ENCODE results near the gene PPP1R1A.

The PPP1R1A gene

DNA sequence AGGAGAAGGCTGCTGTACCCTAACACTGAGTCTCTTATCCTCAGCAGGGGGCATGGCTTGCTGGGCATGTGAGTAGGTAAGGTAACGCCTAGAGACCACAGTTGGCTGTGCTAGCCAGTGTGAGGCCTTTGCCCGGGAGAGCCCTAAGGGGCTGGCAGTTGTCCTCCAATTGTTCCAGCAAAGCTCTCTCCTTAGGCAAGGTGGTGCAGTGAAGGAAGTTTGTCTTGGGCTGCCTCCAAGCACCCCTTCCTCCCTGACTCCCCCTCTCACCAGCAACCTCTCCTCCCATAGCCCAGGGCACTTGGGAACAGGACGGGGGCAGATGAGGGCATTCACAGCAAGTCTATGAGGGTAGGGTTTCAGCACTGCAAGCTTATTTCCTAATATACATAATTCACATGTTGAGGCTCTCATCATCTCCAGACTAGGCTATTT is 23.3 kb upstream of the PPP1R1A start:
- DNase-seq (ENCODE audit: low read depth) = no peak
- no peak overlapping the region for H3K4me3 ChIP-seq (ENCODE audit: low read depth, low read length)
- TF ChIP-seq, protein P1, sequence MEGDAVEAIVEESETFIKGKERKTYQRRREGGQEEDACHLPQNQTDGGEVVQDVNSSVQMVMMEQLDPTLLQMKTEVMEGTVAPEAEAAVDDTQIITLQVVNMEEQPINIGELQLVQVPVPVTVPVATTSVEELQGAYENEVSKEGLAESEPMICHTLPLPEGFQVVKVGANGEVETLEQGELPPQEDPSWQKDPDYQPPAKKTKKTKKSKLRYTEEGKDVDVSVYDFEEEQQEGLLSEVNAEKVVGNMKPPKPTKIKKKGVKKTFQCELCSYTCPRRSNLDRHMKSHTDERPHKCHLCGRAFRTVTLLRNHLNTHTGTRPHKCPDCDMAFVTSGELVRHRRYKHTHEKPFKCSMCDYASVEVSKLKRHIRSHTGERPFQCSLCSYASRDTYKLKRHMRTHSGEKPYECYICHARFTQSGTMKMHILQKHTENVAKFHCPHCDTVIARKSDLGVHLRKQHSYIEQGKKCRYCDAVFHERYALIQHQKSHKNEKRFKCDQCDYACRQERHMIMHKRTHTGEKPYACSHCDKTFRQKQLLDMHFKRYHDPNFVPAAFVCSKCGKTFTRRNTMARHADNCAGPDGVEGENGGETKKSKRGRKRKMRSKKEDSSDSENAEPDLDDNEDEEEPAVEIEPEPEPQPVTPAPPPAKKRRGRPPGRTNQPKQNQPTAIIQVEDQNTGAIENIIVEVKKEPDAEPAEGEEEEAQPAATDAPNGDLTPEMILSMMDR (conservative IDR thresholded peaks at IDR 0.05; ENCODE audit: low read depth, low read length) = no peak

DNA sequence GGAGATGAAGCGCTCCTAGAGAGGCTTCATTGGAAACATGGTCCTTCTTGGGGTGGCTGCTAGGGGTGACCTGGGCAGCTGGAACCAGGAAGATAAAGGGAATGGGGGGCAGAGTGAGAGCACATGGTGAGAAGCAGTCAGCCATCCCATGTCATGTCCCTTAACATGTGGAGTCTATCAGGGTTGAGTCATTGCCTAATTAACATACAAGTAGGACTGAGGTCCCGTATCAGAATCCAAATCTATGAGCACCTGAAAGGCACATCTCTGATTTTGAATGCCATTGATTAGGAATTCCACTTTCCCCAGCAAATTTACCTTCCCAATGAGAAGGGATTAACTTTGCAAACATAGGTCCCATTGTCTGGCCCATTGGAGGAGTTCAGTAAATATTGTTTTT is 20.3 kb upstream of the PPP1R1A start:
- H3K4me3 ChIP-seq (ENCODE audit: low read depth, low read length) = no peak overlapping the region
- DNase-seq (ENCODE audit: low read depth) = no peak
- TF ChIP-seq, protein P1 (conservative IDR thresholded peaks at IDR 0.05; ENCODE audit: low read depth, low read length) = no peak

DNA sequence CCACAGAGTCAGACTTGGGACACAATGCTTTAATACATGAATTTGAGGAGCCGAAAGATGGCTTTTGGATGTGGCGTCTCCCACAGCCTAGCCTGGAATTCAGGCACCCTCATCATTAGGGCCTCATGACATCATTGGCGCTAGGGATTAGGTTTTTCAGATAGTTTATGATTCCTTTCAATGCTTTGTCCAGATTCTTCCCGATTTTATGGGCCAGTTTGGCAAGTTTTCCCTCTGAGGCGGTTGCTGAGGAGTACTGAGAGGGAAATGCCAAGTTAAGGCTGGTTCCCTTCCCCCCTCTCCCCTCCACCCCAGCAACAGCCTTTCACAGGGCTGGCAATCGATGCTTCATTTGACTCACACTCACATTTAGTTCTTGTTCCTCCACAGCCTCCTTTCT is 19.7 kb upstream of the PPP1R1A start:
- H3K4me3 ChIP-seq (ENCODE audit: low read depth, low read length) = no peak overlapping the region
- no peak for DNase-seq (ENCODE audit: low read depth)
- TF ChIP-seq, protein P1 (conservative IDR thresholded peaks at IDR 0.05; ENCODE audit: low read depth, low read length) = no peak

DNA sequence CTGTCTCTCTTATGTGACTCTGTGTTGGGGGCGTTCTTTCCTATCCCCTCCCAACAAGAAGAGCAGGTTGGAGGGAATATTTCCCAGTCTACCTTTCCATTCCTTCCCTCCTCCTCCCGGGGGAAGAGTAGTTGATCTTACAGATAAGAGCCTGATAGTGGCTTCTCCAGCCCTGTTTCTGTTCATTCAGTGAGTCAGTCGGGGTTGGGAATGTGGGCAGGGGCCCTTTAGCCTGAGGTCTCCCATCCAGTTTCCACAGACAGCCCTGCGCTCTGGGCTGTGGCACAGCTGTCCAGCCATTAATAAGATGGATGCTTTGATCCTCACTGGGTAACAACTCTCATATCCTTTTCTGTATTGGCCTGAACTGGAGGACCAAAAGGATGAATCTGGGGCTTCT is 18.1 kb upstream of the PPP1R1A start:
- H3K4me3 ChIP-seq (ENCODE audit: low read depth, low read length) = no peak overlapping the region
- no peak for DNase-seq (ENCODE audit: low read depth)
- TF ChIP-seq, protein P1 (conservative IDR thresholded peaks at IDR 0.05; ENCODE audit: low read depth, low read length) = no peak

DNA sequence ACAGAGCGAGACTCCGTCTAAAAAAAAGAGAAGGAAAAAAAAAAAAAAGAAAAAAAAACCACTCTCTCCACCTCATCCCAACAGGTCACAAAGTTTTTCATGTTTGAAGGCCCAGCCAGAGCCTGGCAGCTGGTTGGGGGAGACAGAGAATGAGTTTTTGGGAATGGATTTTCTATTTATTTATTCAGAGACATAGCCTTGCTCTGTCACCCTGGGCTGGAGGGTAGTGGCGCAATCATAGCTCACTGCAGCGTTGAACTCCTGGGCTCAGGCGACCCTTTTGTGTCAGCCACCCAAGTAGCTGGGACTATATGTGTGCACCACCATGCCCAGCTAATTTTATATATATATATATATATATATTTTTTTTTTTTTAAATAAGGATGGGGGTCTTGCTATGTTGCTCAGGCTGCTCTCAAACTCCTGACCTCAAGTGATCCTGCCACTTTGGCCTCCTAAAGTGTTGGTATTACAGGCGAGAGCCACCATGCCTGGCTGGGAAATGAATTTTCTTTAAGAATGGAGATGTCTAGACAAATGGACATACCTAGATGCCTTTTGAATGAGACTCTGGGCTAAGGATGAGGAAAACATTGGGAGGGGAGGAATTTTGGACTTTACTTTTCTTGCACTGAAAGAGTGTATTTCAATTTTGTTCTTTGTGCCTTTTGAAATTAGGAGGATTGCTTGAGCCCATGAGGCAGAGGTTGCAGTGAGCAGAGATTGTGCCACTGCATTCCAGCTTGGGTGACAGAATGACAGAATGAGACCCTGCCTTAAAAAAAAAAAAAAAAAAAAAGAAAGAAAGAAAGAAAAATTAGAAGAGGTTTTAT is 16.9 kb upstream of the PPP1R1A start:
- H3K4me3 ChIP-seq (ENCODE audit: low read depth, low read length) = no peak overlapping the region
- no peak for DNase-seq (ENCODE audit: low read depth)
- TF ChIP-seq, protein P1 (conservative IDR thresholded peaks at IDR 0.05; ENCODE audit: low read depth, low read length) = no peak

DNA sequence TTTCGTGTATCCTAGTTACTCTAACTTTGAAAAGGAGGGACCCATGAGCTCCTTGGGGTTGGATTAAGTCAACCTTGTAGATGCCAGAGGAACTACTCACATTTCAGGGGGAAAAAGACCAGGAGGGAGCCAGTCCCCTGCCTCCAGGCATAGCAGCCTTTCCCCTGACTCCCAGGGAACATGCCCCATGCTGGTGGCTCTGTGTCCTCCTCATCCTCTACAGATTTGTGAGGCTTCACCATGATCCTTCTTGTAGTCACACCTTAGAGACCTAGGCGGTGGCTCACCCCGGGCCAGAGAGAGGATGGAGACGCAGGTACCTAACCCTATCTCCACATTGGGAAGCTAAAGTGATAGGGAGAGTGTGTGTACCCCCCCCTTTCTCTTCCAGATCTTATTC is 16.0 kb upstream of the PPP1R1A start:
- TF ChIP-seq, protein P1 (conservative IDR thresholded peaks at IDR 0.05; ENCODE audit: low read depth, low read length) = no peak
- H3K4me3 ChIP-seq (ENCODE audit: low read depth, low read length) = no peak overlapping the region
- DNase-seq (ENCODE audit: low read depth) = no peak

DNA sequence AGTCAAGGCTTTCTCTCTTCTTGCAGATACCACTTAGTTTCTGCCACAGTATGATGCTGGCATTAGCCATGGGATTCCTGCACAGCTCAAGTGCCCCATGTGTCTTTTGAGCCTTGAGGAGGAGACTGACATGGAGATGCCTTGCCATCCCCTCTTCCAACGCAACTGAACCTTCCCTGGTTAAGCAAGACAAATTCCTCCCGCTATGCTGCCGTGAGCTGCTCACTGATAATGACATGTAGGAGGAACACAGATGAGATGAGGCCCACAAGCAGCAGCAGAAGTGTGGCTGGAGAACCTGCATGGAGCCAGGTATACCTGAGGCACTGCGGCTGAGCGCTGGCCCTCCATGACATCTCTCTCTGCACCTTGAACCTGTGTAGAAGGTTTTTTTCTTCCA is 15.4 kb upstream of the PPP1R1A start:
- H3K4me3 ChIP-seq (ENCODE audit: low read depth, low read length) = no peak overlapping the region
- TF ChIP-seq, protein P1 (conservative IDR thresholded peaks at IDR 0.05; ENCODE audit: low read depth, low read length) = no peak
- DNase-seq (ENCODE audit: low read depth) = no peak
